Frontal cortex (tissue), 4 donors: ENCODE measurements around the gene RPS6KA2. TPM values are rescaled to one million over a fixed set of nuclear protein-coding genes. Genes with fewer than 3 reads are reported as not detected.

Experiments
- DNase-seq, 2 donors: peaks; one replicate each; pipeline ENCODE4 v3.0.0; 2012; ENCODE audit warnings: low spot score in 2 of 2
- FAIRE-seq: peaks from 2 replicates; lab custom pipeline; 2012; peaks lifted over from hg19 to GRCh38; lab: Jason Lieb, UNC
- total RNA-seq: library from RNA; depleted of rRNA; stranded (reverse); fragments of >200 nt; gene quantifications from one replicate; pipeline ENCODE4 v1.2.3, GENCODE V29; 2014
- donor health status: control.
- donor health status: control.
- donor health status: control.

Gene RPS6KA2
- total RNA-seq, 1 donor from 2014 or later, result 24.9 TPM

DNA sequence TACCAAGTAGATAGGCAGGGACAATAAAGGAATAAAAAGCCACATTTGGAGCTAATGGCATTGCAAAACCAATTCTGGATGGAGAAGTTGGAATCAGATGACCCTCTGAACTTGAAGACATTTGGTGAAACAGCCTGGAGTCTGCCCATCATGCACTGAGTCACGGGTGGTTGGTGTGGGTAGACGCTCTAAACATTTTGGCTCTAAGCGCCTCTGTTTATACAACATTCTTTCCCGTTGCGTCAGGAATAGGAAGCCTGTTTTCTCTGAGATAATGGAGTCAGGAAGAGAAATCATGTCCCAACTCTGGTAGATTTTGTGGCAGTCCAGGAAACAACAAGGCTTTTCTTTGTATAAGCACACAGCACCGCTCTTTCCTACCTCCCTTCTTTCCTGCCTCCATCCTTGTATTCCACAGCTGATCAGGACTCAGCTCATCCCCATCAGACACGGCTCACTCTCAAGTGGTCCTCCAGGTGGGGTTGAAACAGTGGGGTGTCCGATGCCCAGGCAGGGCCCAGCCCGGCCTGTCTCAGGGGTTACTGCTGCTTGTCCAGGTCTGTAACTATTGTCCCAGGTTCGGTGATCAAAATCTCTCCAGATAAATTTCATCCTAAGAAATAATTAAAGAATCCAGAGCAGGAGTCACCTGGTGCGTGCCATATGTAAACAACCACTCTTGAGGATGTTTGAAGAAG is 28.5 kb downstream of the RPS6KA2 start:
- FAIRE-seq (no peak), DNase-seq (peak in 1 of 2 donors; percentile 36)

DNA sequence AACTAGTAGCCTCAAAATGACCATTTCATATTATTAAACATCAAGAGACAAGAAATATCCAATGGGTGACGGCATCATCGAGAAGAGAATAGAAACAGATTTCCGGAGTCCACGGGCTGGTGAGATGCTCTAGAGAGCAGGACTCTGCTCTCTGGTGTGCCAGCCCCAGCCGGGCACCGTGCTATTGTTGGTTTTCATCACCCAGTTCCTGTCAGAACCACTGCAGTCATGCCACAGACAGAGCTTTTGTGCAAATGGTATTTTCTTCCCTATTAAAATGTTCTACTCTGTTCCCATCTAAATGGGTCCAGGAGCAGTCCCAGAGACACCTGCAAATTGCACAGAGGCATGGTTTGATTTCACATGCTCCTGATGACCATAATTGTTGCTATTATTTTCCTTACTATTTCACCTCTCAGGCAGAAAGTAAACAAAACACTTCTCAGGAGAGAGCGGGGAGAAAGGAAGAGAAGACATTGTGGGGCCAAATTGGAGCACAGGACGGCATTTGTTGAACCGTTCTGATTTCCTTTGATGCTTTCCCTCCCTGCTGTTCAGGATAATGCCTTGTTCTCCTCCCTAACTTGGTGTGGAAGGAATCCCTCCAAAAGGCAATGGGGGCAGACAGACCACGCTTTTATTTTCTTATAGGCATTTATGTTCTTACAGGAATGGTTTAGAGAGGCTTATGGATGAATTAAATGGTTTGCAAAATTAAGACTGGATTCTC is 29.2 kb downstream of the RPS6KA2 start:
- DNase-seq (no peak), FAIRE-seq (no peak)

DNA sequence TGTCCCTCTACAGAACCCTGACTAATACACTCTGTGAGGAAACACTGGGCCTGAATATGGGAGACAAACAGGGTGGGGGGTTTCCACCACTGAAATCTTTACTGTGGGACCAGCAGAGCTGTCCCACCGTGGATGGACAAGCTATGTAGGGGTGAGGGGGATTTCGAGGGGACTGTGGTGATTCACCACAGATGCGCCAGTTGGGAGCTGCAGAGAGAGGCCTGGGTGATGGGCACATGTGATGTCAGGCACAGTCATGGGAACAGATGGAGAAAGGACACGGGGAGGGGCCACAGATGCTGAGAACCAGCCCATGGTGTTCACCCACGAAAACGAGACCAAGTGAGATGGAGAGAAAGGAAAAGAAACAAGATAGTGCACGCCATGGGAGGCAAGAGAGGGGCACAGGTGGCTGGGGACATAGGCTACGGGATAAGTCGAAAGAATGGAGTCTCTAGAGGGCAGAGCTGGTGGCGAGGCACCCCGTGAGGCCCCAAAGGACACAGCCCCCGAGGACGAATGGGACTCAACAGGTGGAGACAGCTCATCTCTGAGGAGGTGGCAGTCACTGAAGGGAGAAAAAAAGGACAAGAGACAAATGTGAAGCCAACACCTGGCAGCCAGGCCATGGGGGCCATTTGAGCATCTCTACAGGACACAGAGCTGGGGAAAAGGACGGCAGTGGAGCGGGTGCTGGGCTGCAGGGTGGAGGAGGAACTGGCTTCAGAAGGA is 30.1 kb downstream of the RPS6KA2 start:
- FAIRE-seq (no peak), DNase-seq (no peak)

DNA sequence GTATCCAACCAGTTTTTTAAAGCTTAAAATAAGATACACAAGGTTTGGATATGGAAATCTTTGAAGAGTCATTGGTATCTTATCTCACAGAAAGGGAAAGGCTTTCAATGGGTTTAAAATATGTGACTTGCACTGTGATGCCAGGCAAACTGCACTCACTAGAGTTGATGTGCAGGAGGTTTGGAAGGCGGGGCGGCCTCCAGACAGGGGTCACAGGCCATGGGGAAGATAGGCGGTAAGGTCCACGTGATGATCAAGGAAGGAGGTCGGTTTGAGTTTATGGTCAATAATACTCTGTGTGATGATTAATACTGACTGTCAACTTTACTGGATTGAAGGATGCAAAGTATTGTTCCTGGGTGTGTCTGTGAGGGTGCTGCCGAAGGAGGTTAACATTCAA is 31.1 kb downstream of the RPS6KA2 start:
- DNase-seq (no peak), FAIRE-seq (no peak)

DNA sequence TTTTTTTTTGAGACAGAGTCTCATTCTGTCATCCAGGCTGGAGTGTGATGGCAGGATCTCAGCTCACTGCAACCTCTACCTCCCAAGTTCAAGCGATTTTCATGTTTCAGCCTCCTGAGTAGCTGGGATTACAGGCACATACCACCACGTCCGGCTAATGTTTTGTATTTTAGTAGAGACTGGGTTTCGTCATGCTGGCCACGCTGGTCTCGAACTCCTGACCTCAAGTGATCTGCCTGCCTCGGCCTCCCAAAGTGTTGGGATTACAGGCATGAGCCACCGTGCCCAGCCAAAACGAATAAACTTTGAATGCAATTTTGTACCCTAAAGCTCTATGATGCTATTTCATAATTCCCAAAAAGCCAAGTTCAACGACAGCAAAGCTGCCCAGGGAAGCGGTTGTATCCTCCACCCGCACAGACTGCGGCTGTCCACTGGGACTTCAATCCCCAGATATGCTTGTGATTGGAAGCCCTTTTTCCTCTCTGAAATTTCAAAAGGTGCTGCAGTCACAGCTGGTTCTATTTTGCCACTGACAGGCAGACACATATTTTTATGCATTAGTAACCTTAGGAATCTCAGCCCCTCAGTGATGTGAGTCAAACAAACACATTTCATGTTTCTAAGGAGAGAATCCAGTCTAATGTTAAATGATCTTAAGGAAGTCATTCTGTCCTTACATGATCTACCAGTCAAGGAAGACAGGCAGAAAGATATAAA is 31.8 kb downstream of the RPS6KA2 start:
- DNase-seq, result no peak
- no peak for FAIRE-seq

DNA sequence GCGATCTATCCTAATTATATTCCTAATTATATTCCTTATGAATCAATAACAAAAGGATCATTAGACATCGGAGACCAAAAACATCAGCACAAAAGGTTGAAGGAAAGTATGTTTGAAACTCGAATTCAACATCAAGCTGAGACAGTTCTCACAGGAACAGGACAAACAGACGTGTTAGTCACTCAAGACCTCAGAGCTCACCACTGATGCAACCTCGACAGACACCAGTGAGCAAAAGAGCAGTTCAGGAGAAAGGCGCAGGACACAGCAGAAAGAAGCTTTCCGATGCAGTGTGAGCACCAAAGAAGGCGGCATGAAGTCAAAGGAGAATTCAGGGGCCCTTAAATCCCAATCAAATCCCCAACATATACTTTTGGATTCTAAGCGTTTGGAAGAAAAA is 34.2 kb downstream of the RPS6KA2 start:
- FAIRE-seq (no peak), DNase-seq (no peak)

DNA sequence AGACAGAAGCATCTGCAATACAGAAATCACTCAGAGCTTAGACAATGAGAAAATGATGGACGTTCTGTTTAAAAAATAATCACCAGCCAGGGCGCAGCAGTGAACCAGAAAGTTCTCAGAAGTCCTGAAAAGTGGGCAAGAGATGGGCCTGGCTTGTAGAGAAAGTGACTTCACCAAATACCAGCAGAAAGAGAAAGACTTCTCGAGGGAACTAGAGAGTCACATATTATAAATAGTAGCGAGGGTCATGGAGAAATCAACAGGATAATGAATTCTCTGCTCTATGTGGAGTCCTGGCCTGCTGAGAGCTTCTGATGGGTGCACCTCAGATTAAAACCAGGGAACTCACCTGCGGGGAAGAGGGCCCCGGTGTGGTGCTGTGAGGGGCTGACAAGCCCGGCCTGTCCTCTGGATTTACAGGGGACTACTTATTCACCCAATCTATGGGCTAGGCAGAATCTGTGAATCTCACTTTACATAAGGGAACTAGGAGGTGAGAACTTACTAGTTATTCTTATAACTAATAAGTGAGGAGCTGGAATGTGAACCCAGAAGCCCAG is 35.0 kb downstream of the RPS6KA2 start:
- FAIRE-seq (no peak), DNase-seq (no peak)

DNA sequence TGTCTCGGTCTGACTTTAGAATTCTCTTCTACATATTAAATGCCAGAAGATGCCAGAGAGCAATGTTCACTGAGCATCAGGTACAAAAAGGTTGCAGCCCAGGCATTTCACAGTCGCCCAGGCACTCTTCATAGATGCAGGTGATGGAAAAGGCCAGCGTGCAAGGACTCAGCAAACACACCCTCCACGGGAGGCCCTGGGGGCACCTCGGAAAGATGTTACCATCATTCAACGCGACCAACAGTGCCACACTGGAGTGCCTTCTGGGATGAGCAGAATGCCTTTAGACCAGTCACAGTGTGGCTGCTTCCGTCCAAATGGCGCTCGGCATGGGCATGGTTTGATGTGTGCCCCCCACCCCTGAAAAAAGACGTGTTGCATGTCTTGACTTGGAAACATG is 36.0 kb downstream of the RPS6KA2 start:
- DNase-seq (no peak), FAIRE-seq (no peak)

DNA sequence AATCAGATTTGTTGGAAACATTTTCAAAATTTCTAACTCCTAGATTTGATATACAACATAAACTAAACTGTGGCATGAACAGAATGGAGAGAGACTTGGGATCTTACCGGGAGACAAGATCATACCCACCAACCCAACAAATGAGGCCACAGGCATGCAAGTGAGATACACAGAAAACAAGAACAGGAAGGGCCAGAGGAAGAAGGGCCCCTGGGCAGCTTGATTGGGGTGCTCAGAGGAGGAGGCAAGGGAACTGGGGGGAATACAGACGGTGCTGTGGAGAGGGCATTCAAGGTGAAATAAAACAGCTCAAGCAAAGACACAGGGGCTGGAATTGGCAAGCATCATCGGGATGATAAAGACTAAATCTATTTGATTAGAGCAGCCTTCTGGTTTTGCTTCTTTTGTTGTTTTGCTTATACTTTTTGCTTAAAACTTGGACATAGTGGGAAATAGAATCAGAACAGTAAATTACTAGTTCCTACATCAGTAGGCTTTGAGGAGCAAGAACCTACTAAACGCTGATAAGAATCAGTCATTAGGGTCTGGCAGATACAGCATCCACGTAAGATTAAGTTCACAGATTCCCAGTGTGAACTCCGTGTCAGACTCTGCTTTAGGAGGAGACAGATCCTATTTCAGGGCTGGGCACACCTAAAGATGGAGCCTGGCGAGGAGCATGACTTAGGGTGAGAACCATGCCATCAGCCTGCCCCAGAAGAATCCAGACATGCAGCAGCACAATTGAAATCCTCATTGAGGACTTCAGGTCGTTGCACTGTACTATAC is 37.1 kb downstream of the RPS6KA2 start:
- DNase-seq, result no peak
- no peak for FAIRE-seq

DNA sequence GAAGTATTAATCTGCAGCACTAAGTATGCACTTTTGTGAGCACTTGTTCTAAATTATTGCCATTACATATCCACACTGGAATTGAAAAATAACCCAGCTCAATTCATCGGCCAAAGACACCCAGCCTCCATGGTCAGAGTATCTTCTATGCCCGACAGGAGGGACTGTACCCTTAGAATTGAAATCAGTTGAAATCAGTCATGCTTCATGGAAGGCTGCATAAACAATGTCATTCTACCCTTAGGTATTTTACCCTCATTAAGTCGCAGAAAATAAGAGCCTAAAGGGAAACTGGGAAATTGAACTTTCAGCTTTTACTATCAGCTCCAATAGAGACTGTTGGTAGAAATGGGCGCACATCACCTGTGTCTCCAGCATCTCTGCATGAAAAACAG is 37.7 kb downstream of the RPS6KA2 start:
- FAIRE-seq (no peak), DNase-seq (no peak)

DNA sequence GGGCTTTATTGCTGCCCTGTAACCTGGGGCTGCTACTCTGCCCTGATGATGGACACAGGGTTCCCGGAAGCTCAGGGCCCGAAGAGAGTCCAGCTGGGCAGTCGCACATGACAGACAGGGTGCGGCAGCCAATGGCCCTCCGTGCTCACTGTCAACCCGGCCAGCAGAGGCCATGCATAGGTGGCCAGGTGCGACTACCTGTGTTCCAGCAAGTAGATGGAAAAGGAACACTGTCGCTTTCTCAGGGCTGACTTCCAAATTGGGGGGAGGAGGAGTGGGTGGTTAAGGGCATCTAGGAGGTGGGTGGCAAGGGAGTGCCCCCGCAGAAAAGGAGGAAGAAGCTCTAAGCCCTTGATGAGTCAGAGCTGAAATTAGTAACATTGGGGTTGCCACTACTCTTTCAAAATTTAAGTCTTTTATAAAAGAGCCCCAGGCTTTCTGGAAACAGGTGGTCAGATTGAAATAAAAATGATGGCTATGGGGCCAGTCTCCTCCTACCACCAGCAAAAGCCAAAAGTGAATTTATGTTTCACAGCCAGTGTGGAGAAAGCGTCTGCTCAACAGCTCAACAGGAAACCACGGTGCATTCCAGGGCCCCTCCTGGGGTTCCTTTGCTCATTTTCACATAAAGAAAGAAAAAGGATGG is 38.2 kb downstream of the RPS6KA2 start:
- FAIRE-seq (no peak), DNase-seq (peak in 1 of 2 donors; percentile 41)

DNA sequence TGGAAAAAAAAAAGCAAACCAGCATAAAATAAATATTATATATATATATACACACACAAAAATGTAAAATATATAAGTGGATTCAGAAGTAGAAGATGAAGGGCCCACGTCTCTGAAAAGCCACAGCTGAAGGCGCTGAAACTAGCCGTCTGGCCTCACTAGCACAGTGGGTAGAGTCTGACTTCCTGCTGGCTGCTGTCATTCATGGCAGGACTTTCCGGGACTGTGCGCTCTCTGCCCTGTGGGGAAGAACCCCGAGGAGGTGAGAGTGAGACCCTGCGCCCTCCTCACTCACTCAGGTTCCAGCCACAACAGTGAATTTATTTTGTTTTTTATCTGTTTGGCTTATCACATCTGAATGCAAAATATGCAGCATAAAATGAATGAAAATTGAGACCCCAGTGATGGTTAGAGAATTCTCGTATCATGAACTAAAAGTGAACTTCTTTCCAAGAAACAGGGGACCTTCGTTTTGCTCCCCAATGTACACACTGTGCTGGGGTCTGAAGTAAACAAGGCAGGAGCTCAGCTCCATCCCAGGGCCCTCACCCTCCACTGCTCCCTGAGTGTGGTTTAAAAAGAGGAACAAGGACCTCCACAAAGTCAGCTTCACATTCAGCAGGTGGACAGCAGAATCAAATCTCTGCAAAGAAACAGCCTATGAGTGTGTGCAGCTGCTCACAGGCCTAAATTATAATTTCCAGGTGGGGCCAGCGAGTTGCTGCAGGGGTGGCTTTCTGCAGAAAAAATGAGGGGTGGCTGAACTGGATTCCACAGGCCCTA is 39.2 kb downstream of the RPS6KA2 start:
- FAIRE-seq, result no peak
- DNase-seq, result no peak

DNA sequence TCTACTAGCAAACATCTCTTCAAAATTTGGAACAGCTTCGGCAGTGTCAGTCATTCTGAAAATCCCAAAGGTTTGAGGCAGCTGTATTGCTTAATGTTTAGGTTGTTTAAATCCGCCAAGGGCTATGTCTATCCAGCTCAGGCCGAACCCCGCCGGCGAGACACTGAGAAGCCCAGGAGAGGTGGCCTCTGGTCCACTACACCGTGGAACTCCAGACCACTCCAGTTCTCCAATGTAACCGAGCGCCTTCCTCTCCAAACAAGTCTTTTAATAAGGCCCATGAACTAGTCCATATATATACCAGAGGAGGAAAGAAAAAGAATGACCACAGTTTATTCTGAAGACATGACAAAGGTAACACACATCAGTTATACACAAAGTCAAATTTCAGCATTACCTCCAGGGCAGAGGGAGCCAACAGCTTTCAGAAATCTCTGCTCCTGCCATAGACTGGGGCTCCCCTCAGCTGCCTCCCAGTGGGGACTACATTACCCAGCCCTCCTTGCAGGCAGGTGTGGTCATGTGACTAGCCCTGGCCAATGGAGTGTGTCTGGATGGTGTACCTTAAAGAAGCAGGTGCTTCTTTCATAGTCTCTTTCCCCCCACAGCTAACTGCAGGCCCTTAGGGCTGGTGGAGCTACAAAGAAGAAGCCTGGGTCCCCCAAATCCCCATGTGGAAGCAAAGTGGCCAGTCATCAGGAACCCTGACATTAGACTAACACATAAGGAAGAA is 40.5 kb downstream of the RPS6KA2 start, which contains the start of gene RAMACL:
TSS of gene RAMACL (minus strand) at position 255 of the 733 bp plus-strand sequence. CDS start at position 54, 201 bp downstream.
- DNase-seq, result no peak
- FAIRE-seq, result no peak

DNA sequence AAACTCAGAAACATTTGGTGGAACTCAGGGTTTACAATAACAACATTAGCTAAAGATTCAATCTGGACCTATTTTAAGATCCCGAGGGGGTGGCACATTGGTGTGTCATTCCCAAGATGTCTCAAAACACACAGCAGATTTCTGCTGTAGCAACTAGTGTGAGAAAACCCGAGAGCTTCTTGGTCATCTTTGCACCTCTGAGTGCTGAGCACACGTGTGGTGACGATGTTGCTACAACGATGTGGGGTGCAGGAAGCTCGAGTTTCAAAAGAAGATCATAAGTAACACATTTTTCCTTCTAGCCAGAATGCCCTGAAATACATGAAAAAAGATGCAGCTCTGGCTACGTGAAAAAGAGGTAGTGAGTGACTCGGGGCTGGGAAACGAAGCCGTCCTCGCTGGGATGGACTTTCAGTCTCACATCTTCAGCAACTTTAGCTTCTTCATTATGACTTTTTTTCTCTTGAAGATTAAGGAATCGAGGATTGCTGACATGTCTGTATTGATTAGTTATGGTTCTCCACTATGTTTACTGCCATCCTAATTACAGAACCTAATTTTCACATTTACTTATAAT is 42.1 kb downstream of the RPS6KA2 start:
- FAIRE-seq (no peak), DNase-seq (peak in 1 of 2 donors; percentile 37)

DNA sequence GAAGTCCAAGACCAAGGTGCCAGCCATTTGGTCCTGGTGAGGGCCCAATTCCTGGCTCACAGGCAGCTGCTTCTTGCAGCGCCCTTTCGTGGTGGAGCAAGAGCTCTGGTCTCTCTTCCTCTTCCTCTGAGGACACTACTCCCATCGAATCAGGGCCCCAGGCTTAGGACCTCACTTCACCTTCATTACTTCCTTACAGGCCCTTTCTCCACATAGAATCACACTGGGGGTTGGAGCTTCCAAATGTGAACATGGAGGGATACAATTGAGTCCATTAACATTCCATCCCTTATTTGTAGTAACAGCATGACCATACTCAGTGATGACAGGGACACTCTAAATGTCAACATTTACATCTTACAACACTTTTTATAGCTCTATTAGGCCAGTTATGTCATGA is 42.9 kb downstream of the RPS6KA2 start:
- no peak for FAIRE-seq
- no peak for DNase-seq

DNA sequence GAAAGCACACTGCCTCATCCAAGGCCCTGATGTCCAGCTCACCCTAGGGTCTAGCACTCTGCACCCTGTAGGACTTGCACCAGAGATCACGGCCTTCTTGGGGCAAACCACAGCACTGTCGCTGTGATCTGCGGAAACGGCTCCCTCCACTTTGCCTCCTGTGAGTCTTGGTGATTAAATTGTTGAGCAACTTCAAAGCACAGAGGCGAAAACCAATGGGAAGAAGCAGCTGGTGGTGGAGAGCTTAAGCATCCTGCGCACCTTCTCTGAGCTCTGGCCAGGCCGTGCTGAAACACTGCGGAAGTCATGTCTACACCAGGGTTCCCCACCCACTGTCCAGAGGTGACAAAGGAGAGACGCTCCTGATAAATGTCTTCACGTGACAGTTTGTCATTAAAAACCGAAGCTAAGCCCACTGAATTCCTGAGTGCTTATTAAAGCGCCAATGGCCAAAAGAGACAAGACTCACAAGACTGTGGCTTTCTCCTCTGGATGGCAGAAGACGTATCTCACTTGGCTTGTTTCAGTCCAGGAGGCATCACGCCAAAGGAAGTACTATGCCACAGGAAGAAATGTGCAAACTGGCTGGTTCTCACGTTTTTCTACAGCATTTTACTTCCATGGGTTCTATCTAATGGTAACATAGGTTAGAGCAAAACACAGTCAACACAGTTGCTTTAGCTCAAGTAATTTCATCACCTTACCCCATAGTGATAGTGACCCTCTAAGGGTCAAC is 43.7 kb downstream of the RPS6KA2 start:
- FAIRE-seq, result no peak

More for the DNA sequence above, 43.7 kb downstream of the RPS6KA2 start:
- no peak for DNase-seq
